Activated CD4-positive, alpha-beta T cell treated with anti-CD3 and anti-CD28 coated beads, Interleukin-10, Interleukin-2, amounts not matched to agents 100 ng/mL and 50 ng/mL, durations not matched to agents 16 hours and 8 hours (primary cell): Measurements from ENCODE around the gene TRAPPC12.
"Not testable (repeated sequence)": the region's sequence is repeated elsewhere in the genome, so short reads cannot be mapped to it uniquely, and the experiment has no call there.

ENCODE experiments used
- DNase-seq: peaks from one replicate; pipeline ENCODE4 v3.0.0-alpha.2; 2020

TRAPPC12 gene

DNA sequence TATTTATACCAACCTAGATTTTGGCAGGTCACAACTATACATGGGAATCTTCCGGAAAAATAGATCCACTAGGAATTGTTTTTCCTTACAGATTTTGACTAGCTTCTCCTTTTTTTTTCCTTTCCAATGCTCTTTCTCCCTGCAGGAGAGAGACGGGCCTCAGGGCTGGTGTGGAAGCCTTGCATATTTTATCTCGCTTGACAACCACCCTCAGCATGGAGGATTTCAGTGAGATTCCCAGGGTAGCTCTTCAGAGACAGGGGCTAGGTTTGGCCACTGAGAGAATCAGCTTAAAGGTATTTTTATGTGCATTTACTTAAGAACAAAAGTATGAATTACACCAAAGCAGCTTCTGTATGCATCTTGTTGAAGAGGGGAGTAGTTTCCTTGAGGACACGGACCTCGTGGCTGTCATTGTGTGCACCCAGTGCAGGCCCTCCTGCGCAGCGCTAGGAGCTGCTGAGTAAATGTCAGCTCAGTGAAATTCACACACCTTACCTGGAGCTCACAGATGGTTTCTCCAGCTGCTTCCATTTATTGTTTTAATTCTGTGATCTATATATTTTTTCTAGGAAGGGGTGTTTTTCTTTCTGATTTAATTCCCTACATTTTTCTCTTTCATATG is 54.4 kb downstream of the TRAPPC12 start:
- DNase-seq = no peak

GRCh38 chr2:3434654-3435053 is 55.2 kb downstream of the TRAPPC12 start:
- DNase-seq = no peak

DNA sequence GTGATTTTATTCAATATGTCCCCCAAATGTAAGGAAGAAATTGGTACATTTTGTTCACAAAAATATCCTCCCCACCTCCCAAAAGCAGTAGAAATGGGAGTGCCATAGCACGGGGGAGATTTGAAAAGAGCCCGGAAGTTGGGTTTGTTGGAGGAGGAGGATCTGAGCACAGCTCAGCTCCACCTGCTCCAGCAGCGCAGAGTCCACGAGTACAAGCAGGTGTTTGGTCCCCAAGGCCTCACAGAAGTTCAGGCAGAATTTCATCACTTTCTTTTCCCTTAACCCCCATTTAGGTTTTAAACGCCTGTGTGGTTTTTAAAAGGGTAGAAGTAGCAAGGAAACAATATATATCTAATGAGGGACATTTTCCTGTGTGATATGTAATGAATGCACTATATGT is 56.0 kb downstream of the TRAPPC12 start:
- DNase-seq = no peak

DNA sequence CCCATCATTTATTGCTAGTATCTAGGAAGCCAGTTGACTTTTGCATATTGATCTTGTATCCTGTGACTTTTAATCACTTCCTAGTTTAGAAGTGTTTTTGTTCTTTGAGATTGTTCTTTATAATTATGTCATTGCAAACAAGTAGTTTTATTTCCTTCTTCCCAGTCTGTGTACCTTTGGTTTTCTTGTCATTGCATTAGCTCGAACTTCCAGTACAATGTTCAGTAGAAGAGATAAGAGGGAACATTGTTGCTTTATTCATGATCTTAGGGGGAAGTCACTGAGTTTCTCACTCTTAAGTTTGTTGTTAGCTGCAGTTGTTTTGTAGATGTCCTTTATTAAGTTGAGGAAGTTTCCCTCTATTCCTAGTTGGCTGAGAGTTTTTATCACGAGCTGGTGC is 61.0 kb downstream of the TRAPPC12 start:
- no peak for DNase-seq

DNA sequence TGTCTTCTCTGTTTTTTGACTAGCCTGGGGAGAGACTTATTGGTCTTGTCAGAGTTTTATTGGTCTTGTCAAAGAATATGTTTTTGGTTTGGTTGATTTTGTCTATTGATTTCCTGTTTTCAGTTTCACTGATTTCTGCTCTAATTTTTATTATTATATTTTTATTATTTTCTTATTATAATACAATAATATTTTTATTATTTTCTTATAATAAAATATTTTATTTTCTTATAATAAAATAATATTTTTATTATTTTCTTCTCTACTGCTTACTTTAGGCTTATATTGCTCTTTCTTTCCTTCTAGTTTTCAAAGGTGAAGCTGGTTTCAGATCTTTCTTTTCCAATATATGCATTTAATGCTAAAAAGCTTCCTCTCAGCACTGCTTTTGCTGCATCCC is 62.0 kb downstream of the TRAPPC12 start:
- no peak for DNase-seq

- DNase-seq = peak; percentile 5
Measured at GRCh38 chr2:3442185-3442584, 62.7 kb downstream of the TRAPPC12 start.

- DNase-seq = no peak
Measured at GRCh38 chr2:3443083-3443482, 63.6 kb downstream of the TRAPPC12 start.

GRCh38 chr2:3443506-3444084 is 64.1 kb downstream of the TRAPPC12 start:
- DNase-seq = peak; percentile 3

- DNase-seq = no peak
Measured at GRCh38 chr2:3445891-3446290, 66.4 kb downstream of the TRAPPC12 start.

DNA sequence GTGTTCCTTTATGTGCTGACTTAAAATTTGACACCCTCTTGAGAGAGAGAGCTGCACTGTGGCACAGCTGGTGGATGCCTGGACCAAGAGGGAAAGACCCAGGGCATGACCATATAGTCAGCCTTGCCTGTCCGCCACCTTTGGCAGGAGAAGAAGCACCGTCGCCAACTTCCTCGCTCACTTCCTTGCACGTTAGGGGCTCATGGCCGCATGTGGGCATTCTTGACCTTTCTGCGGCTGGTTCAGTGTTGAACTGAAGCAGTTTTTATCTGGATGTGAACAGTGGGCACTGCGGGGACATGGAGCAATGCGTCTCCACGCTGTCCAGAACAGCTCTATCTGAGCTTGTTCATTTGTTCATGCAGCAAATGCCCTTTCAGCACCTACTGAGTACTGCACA is 66.9 kb downstream of the TRAPPC12 start:
- no peak for DNase-seq

- not testable (repeated sequence) for DNase-seq
Measured at GRCh38 chr2:3447186-3447585, 67.7 kb downstream of the TRAPPC12 start.

DNA sequence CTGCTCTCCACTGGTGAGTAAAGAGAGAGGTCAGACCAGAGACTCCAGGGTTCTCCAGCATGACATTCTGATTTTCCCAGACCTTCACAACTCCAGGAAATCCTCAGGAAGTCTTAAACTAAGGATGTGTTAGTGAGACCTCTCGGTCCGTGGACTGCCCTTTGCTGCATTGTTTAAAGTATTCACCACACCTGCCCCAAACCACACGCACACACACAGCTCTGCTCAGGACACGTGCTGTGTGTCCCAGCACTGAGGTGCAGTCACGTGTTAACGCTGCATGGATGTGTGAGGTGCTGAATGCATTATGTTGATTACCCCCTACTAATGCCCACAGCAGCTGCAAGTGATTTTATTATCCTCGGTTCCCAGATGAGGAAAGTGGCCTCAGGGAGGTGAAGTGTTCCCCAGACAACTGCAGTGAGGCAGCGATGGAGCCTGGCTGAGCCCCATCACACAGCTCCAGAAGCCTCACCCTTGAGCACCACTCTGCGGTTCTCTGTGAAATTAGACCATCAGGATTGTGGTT is 68.4 kb downstream of the TRAPPC12 start:
- no peak for DNase-seq

- DNase-seq = not testable (repeated sequence)
Measured at GRCh38 chr2:3448441-3448911, 69.0 kb downstream of the TRAPPC12 start.

GRCh38 chr2:3449086-3449485 is 69.6 kb downstream of the TRAPPC12 start:
- DNase-seq = no peak

DNA sequence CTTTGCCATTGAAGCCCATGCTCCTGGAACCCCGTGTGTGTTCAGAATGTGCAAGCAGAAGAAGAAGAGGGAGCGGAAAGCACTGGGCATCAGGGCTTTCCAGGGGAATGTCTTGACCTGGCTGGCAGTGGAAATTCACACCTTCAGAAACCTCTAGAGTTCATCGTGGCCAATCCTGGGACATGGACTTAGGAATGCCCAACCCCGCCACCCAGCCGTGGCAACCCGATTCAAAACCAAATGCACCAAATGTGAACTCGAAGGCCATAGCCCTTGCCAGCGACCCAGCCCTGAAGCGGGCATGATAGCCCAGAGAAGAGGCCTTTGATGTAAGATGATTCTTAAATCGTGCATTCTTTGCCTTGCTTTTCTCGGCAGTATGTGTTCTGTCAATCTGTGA is 70.4 kb downstream of the TRAPPC12 start:
- no peak for DNase-seq

DNA sequence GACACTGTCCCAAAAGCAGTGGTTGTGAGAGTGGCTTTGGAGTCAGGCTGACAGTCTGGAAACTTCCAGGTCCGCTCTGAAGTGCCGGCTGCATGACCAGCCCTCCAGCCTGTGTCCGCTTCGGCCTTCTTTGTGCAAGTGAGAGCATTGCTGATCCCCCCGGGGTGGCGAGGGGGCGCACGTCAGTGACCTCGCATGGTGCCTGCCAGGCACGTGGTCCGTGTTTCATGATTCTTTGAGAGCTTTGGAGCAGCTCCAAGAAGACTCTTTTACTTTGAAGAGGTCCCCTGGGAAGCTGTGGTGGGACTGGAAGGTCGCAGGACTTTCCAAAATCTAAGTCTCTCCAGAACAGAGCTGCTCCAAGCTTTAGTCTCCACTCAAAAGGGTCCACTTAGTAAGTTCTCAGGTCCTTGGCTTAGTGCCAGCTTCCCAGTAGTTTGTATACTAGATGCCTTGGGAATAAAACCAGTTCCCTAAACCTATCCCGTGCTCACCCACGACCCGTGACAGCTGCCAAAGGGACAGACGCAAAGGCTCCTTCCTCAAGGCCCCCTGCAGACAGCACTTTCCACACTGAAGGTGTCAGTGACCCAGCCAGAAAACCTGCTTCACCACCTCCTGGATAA is 71.0 kb downstream of the TRAPPC12 start:
- DNase-seq = no peak

DNA sequence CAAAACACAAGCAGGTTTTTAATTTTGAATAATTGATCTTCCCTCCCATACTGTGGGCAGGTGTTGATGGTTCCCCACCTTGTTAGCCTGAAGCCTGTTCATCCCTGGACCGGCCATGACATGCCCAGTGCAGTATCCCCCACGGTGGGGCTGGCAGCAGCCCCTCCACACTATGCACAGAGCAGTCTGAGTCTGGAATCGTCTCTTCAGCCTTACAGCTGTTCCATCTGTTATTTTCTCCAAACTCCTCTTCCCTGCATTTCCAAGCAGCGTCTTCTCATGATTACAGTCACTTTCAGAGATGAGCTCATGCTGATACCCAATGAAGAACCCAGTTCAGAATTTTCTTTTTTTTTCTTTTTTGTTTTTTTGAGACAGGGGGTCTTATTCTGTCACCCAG is 71.7 kb downstream of the TRAPPC12 start:
- no peak for DNase-seq

GRCh38 chr2:3451926-3452671 is 72.6 kb downstream of the TRAPPC12 start:
- DNase-seq = no peak

DNA sequence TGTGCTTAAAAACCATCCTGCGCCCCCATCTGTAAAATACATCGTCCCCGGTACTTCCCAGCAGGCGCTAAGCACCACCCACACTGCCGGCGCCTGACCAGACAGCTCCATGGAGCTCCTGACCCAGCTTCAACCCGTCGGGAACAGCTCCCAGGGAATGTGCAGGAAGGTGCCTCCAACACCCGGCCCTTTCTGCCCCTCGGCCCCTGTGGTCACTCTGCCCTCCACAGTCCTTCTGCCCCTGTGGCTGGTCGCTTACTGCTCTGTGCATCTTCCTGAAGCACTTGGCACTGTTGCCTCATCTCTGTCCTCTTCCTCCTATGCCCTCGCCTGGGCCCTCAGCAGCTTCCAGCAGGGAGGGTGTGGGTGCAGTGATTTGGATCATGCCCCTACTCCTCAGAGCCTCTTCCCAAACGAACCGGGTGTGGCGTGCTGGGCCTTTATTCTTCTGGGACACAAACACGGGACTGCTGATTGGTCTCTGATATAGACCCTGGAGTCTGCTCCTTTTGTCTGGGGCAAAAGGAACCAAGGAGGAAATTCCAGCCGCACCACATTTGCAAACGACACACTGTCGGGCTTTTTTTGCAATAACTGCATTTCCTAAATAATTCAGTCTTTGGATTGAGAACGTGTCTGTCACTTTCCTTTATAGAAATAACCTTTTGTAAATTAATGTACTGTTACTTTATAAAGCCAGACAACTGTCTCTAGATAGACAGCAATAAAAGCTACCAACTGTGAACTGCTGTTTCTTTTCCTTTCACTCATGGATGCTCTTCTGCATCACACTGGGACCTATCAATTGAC is 73.9 kb downstream of the TRAPPC12 start:
- DNase-seq = no peak

- DNase-seq = not testable (repeated sequence)
Measured at GRCh38 chr2:3454005-3454404, 74.5 kb downstream of the TRAPPC12 start.

DNA sequence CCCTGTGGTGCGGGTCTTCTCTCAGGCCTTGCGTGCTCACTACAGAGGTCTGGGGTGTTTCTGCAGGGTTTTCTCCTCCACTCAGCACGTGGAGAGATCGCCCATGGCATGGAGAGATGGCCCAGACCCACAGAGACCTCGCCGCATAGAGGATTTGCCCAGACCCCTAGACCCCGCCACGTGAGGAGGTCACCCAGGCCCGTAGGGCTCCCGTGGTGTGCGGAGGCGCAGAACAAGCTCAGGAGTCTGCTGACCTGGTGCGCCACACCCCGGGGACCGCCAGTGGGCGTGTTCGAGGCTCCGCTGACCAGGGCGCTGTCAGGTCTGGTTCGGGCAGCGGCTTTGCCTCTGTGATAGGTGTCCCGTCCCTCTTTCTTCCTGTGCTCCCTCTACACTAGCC is 75.3 kb downstream of the TRAPPC12 start:
- DNase-seq = no peak

DNA sequence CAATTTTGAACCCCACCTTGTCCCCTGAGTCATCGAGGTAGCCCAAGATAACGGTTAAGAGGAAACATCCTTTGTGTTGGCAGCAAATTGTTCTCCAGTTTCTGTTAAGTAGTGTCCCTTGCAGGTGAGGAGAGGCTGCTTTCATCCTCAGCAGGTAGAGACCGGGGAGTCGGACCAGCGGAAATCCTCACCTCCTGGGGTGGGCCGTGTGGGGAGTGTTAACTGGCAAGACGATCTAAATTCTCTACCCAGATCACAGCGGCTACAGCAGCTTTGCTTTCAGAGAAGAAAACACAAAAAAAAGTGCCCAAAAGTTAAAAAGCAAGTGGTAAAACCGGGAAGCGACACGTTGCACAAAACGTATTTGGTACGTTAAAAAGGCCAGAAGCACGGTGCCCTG is 76.6 kb downstream of the TRAPPC12 start:
- DNase-seq = no peak
